HG03571 (cell line): ENCODE data around the gene HERC3.

ENCODE experiments used
- ATAC-seq: cut with Tn5 transposase; IDR thresholded peaks from one replicate; pipeline ENCODE4 v1.9.1; 2021; ENCODE audit not compliant: unreplicated experiment

HERC3 gene

GRCh38 chr4:88713782-88714181 is 121.5 kb downstream of the HERC3 start:
- no peak for ATAC-seq

GRCh38 chr4:88718098-88718497 is 125.8 kb downstream of the HERC3 start:
- no peak for ATAC-seq

- no peak for ATAC-seq
Observed at GRCh38 chr4:88719381-88719780, 127.1 kb downstream of the HERC3 start.

GRCh38 chr4:88720451-88721428 is 128.5 kb downstream of the HERC3 start:
- no peak for ATAC-seq

- ATAC-seq: no peak
Observed at GRCh38 chr4:88722276-88722780, 130.0 kb downstream of the HERC3 start.

GRCh38 chr4:88722828-88723227 is 130.5 kb downstream of the HERC3 start:
- no peak for ATAC-seq

GRCh38 chr4:88724406-88724805 is 132.1 kb downstream of the HERC3 start:
- ATAC-seq: no peak

- ATAC-seq: no peak
Observed at GRCh38 chr4:88725143-88725542, 132.9 kb downstream of the HERC3 start.

GRCh38 chr4:88725986-88726385 is 133.7 kb downstream of the HERC3 start:
- ATAC-seq: no peak

- ATAC-seq: no peak
Observed at GRCh38 chr4:88728146-88728545, 135.9 kb downstream of the HERC3 start.

GRCh38 chr4:88729146-88729760 is 137.0 kb downstream of the HERC3 start:
- ATAC-seq: no peak

GRCh38 chr4:88730811-88731210 is 138.5 kb downstream of the HERC3 start:
- no peak for ATAC-seq

GRCh38 chr4:88731381-88731780 is 139.1 kb downstream of the HERC3 start:
- ATAC-seq: no peak

GRCh38 chr4:88732714-88733368 is 140.6 kb downstream of the HERC3 start:
- no peak for ATAC-seq

GRCh38 chr4:88734403-88734949 is 142.2 kb downstream of the HERC3 start:
- no peak for ATAC-seq

- no peak for ATAC-seq
Observed at GRCh38 chr4:88735564-88735963, 143.3 kb downstream of the HERC3 start.

GRCh38 chr4:88736264-88736663 is 144.0 kb downstream of the HERC3 start:
- no peak for ATAC-seq

- peak; percentile 91 for ATAC-seq
Observed at GRCh38 chr4:88737307-88737941, 145.1 kb downstream of the HERC3 start.

- no peak for ATAC-seq
Observed at GRCh38 chr4:88738180-88738579, 145.9 kb downstream of the HERC3 start.

GRCh38 chr4:88742561-88742960 is 150.3 kb downstream of the HERC3 start:
- no peak for ATAC-seq

GRCh38 chr4:88743696-88744095 is 151.4 kb downstream of the HERC3 start:
- ATAC-seq: no peak
